C4-2B (cell line): ENCODE measurements around the gene CDCA4.

Source experiments
- H3K27ac ChIP-seq: fragments of 450-650 bp; 2 replicates; pipeline ENCODE4 v1.5.1; 2017
- CTCF ChIP-seq: fragments of 450-650 bp; conservative IDR thresholded peaks from 2 replicates; pipeline ENCODE4 v1.5.1; 2017; ENCODE audit warnings: mild to moderate bottlenecking
- ZFX ChIP-seq: fragments of 450-650 bp; IDR thresholded peaks from 2 replicates; pipeline ENCODE4 v1.6.1; 2017

Gene CDCA4

GRCh38 chr14:105049753-105050550 lies 29.1 kb upstream of the CDCA4 start:
- H3K27ac ChIP-seq = no peak overlapping the region
- no peak for TF ChIP-seq CTCF
- TF ChIP-seq ZFX = no peak

GRCh38 chr14:105047283-105048016 lies 26.6 kb upstream of the CDCA4 start:
- no peak overlapping the region for H3K27ac ChIP-seq
- TF ChIP-seq CTCF (no peak), ZFX (no peak)

- no peak for TF ChIP-seq ZFX
- no peak for TF ChIP-seq CTCF
Observed at GRCh38 chr14:105046891-105047282, 26.0 kb upstream of the CDCA4 start.

GRCh38 chr14:105045710-105046326 lies 24.9 kb upstream of the CDCA4 start:
- TF ChIP-seq ZFX (no peak), CTCF (peak; percentile 100)

More at GRCh38 chr14:105046891-105047282, 26.0 kb upstream of the CDCA4 start:
- H3K27ac ChIP-seq = no peak overlapping the region

GRCh38 chr14:105043641-105044040 lies 22.8 kb upstream of the CDCA4 start:
- no peak overlapping the region for H3K27ac ChIP-seq
- TF ChIP-seq CTCF (no peak), ZFX (no peak)

More at GRCh38 chr14:105045710-105046326, 24.9 kb upstream of the CDCA4 start:
- H3K27ac ChIP-seq = no peak overlapping the region

- TF ChIP-seq ZFX = no peak
- H3K27ac ChIP-seq = no peak overlapping the region
Observed at GRCh38 chr14:105042813-105043212, 21.9 kb upstream of the CDCA4 start.

- no peak overlapping the region for H3K27ac ChIP-seq
- TF ChIP-seq CTCF (no peak), ZFX (no peak)
Observed at GRCh38 chr14:105041841-105042765, 21.2 kb upstream of the CDCA4 start.
